KOPT-K1 (cell line): Measurements from ENCODE around the gene SGSH.

Experiments
- H3K27ac ChIP-seq: fragments of 200-600 bp; sonication (generic); 2 replicates; pipeline ENCODE4 v1.5.1; 2016; ENCODE audit warnings: antibody characterized with exemption, mild to moderate bottlenecking, low read depth, low read length; ENCODE audit not compliant: poor library complexity, severe bottlenecking
- H3K36me3 ChIP-seq: fragments of 200-600 bp; sonication (generic); 2 replicates; pipeline ENCODE4 v1.5.1; 2017; ENCODE audit warnings: antibody characterized with exemption, mild to moderate bottlenecking, low read length, moderate library complexity; ENCODE audit not compliant: insufficient read depth
- H3K9me3 ChIP-seq: fragments of 200-600 bp; sonication (generic); 2 replicates; pipeline ENCODE4 v1.5.1; 2017; ENCODE audit warnings: antibody characterized with exemption, low read length, mild to moderate bottlenecking; ENCODE audit not compliant: insufficient read depth, poor library complexity, severe bottlenecking

The SGSH gene

DNA sequence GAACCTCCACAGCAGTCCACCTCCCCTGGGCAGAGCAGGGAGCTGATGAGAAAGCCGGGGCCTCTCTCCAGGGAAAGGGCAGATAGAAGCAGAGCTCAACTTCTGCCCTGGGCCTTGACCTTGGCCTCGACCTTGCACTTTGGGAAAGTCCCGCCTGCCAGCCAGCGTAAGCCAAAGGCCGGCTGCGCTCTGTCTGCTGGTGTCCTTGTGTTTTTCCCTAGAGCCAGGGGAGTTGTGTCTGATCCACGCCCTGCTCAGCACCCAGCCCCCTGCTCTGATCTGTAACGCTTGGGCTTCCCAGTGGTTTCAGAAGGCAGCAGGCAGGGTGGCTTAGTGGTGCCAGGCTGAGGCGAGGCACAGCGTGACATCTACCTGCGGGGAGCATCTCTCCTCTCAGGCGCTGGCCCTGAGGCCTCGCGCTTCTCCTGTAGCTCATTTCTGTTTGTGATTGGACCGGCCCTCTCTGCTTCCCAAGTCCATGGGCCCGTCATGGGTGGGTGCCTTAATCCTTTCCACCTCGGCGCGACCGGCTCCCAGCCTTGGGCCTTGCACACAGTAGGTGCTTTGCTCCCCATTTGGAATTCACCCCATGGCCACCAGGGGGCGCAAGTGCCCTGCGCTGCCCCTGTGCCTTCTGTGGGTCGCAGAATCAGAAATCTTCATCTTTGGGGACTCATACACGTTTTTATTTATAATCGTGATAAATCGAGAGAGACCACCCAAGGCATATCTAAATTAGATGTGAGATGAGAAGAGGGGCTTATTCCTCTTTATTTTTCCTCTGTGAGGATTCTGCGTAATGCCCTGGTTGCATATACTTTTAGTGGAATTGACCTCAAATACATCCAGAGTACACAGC, 24.2 kb downstream of the SGSH start:
- no peak overlapping the region for H3K27ac ChIP-seq
- H3K36me3 ChIP-seq = no peaks in the 10 kb centered on the region
- H3K9me3 ChIP-seq = no peaks in the 10 kb centered on the region

DNA sequence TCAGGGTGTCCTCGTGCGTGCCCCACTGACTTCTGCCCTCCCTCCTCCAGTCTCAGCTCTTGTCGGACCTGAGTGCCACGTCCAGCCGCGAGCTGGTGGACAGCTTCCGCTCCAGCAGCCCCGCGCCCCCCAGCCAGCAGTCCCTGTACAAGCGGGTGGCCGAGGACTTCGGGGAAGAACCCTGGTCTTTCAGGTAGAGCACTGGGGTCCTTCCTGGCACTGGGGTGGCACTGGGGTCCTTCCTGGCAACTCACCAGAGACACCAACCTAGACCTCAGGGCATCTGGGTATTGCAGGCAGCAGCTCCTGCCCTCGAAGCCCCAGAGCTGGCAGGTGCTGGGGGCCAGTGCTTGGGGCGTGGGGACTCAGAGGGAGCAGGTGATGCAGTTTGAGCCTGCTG, 25.0 kb downstream of the SGSH start:
- no peaks in the 10 kb centered on the region for H3K9me3 ChIP-seq
- H3K27ac ChIP-seq = no peak overlapping the region
- no peaks in the 10 kb centered on the region for H3K36me3 ChIP-seq

DNA sequence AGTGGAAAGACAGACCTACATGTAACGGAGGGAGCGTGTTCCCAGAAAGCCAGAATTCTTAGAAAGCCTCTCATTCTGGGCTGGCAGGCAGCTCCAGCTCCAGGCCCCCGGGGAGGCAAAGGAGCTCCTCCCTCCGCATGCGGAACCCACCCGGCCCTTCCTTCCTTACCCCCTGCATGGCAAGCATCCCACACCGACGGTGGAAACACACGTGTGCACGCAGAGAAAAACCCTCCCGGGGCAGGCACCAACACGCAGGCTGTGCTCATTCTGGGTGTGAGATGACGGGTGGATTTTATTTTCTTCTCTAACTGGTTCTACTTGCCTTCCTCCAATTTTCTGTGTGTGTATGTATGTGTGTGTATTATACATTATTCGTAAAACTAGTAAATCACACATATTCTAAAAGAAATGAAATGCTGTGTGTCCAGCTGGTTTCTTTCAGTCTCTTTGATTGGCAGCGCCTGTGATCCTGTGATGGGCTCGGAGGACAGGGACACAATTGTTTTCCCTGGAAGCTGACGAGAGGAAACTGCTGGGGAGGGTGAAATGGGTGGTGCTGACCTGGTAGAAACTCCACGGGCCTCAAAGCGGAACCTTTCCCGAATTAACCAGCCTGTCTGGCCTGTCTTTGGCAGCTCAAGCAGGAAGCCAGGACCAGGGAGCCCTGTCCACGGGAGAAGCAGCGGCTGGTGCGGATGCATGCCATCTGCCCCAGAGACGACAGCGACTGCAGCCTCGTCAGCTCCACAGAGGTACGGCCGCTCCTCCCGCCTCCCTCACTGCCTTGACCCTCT, 28.1 kb downstream of the SGSH start:
- Histone ChIP-seq H3K36me3 (no peaks in the 10 kb centered on the region), H3K9me3 (no peaks in the 10 kb centered on the region), H3K27ac (no peak overlapping the region)

DNA sequence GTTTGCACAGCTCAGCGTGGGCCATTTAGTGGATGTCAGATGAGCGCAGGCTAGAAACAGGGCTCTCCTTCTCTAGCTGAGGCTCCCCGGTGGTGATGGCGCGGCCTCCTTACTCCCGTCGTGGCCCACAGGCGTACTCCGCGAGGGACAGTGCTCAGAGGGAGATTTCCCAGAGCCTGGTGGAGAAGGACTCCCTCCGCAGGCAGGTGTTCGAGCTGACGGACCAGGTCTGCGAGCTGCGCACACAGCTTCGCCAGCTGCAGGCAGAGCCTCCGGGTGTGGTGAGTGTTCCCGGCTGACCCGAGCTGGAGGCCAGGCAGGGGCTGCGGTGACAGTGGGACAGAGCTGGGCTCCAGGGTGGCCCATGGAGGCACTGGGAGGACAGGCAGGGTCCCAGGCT, 28.9 kb downstream of the SGSH start:
- Histone ChIP-seq H3K9me3 (no peaks in the 10 kb centered on the region), H3K27ac (no peak overlapping the region), H3K36me3 (no peaks in the 10 kb centered on the region)

DNA sequence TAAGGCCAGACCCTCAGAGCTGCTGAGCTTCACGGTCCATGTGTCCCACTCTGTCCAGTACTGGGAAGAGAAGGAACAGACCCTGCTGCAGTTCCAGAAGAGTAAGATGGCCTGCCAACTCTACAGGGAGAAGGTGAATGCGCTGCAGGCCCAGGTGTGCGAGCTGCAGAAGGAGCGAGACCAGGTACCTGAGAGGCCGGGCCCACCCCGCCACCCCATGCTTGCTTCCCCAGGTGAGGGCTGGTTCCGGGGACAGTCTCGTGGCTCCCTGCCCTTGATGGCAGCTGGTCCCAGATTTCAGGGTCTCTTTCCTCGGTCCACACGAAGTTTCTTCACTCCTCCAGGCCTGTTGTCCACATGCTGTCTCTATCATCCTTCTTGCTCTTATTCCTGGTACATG, 29.4 kb downstream of the SGSH start:
- no peaks in the 10 kb centered on the region for H3K9me3 ChIP-seq
- no peaks in the 10 kb centered on the region for H3K36me3 ChIP-seq
- H3K27ac ChIP-seq = no peak overlapping the region

DNA sequence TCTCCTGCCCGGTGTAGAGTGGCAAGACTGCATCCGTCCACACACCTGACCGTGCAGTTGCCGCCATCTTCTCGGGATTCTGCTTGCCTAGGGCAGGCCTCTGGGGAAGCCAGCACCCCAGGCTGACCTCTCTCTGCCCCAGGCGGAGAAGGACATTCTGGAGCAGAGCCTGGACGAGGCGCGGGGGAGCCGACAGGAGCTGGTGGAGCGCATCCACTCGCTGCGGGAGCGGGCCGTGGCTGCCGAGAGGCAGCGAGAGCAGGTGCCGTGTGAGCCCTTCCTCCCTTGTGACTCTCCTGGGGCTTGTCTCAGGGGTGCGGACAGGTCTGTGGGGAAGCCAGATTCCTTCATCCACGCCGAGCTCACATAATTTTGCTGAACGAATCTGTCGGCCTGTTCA, 30.5 kb downstream of the SGSH start:
- no peaks in the 10 kb centered on the region for H3K9me3 ChIP-seq
- H3K27ac ChIP-seq = no peak overlapping the region
- H3K36me3 ChIP-seq = no peaks in the 10 kb centered on the region

DNA sequence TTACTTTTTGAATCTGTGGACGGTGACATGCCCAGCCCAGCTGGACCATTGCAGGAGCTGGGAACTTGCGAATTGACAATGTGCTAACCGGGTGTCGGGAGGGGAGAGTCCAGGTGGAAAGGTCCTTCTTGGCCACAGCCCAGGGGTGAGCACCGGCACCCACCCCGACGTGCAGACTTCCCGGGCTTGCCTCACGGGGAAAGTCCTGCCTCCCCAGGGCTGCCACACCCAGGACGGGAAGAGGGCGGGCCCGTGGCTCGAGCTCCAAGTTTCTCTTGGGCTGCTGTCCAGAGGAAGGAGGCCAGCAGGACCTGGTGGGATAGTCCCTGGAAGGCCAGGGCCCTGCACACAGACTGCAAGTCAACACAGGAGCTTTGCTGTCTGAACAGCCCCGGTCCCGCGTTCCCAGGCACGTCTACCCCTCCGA, 32.6 kb downstream of the SGSH start:
- Histone ChIP-seq H3K27ac (no peak overlapping the region), H3K36me3 (no peaks in the 10 kb centered on the region)

DNA sequence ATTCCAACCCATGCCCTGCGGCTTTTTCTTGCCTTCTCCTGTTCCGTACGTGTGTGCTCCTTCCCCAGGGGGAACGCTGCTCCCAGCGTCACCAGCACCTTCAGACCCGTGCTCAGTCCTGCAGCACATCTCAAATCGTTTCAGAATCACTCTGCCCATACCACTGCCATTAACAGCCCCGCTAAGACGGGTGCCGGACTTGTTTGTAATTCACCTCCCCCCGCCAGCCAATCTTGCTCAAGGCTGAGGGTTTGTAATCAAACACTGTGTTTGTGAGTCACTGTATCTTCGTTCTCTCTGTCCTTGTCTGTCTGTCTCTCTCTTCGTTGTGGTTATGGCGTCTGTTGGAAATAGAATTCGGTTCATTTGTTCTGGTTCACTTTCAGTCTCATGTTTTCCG, 33.0 kb downstream of the SGSH start:
- Histone ChIP-seq H3K27ac (no peak overlapping the region), H3K9me3 (no peaks in the 10 kb centered on the region), H3K36me3 (no peaks in the 10 kb centered on the region)

More for the DNA sequence above, 32.6 kb downstream of the SGSH start:
- no peaks in the 10 kb centered on the region for H3K9me3 ChIP-seq

DNA sequence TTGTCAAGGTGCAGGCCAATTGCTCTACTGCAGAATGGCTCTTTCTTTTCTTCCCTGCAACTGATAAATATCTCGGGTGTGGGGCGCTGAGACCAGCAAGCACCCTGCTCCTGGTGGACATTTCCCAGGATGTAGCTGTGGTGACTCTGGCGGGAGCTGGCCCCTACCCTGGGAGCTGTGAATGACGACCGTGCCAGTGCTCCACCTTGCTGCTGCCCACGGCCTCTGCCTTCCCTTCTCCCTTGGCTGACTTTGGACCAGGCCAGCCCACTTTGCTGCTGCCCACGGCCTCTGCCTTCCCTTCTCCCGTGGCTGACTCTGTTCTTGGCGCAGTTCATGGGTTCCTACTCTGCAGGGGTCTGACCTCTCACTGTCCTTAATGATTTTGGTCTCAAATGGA, 34.2 kb downstream of the SGSH start:
- Histone ChIP-seq H3K36me3 (no peaks in the 10 kb centered on the region), H3K27ac (no peak overlapping the region)

DNA sequence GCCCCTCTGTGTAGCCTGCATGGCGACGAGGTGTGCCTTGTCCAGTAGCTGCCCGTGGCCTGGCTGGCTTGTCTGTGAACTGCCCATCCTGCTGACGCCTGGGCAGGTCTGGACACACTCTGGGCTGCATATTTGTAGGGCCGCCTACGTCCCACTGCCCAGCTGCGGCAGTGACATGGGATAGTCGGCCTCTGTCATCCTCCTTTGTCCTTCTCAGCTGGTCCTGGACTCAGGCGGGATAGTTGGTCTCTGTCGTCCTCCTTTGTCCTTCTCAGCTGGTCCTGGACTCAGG, 35.8 kb downstream of the SGSH start:
- H3K36me3 ChIP-seq = no peaks in the 10 kb centered on the region
- no peaks in the 10 kb centered on the region for H3K9me3 ChIP-seq
- no peak overlapping the region for H3K27ac ChIP-seq

More for the DNA sequence above, 34.2 kb downstream of the SGSH start:
- no peaks in the 10 kb centered on the region for H3K9me3 ChIP-seq

DNA sequence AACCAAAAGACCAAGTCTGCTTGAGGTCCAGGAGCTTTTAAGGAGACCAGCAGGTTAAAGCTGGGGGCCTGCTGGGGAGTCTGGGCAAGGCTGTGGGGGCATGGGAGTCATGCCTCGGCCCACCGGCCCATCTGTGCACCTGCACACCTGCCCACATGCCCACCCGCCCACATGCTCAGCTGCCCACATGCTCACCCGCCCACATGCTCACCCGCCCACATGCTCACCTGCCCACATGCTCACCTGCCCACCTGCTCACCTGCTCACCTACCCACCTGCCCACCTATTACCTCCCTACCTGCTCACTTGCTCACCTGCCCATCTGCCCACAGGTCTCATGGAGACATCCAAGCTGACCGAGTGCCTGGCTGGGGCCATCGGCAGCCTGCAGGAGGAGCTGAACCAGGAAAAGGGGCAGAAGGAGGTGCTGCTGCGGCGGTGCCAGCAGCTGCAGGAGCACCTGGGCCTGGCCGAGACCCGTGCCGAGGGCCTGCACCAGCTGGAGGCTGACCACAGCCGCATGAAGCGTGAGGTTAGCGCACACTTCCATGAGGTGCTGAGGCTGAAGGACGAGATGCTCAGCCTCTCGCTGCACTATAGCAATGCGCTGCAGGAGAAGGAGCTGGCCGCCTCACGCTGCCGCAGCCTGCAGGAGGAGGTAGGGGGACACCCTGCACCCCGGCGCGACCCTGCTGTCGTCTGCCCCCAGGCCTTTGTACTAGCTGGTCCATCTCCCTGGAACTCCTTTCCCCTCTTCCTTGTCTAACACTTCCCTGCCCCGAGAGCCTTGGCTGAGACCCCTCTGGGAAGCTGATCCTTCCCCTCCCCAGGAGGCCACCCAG, 36.3 kb downstream of the SGSH start:
- no peaks in the 10 kb centered on the region for H3K36me3 ChIP-seq
- H3K9me3 ChIP-seq = no peaks in the 10 kb centered on the region
- no peak overlapping the region for H3K27ac ChIP-seq

DNA sequence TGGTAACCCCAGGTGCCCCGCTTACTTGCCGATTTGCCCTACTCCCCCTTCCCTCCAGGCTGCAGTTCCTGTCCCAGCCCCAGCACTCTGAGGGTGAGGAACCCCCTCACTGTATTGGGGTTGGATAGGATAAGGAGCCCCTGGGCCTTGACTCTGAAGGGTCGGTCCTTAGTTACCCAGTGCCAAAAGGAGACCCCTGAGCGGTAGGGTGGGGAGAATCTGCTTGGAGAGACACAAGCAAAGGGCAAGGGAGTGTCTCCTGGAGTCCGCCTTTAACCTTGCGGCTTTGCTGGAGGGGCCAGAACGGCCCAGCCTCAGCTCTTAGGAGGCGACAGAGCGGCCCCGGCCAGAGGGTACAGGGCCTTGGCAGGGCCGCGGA, 37.3 kb downstream of the SGSH start:
- H3K9me3 ChIP-seq = no peaks in the 10 kb centered on the region
- H3K36me3 ChIP-seq = no peaks in the 10 kb centered on the region
- no peak overlapping the region for H3K27ac ChIP-seq

DNA sequence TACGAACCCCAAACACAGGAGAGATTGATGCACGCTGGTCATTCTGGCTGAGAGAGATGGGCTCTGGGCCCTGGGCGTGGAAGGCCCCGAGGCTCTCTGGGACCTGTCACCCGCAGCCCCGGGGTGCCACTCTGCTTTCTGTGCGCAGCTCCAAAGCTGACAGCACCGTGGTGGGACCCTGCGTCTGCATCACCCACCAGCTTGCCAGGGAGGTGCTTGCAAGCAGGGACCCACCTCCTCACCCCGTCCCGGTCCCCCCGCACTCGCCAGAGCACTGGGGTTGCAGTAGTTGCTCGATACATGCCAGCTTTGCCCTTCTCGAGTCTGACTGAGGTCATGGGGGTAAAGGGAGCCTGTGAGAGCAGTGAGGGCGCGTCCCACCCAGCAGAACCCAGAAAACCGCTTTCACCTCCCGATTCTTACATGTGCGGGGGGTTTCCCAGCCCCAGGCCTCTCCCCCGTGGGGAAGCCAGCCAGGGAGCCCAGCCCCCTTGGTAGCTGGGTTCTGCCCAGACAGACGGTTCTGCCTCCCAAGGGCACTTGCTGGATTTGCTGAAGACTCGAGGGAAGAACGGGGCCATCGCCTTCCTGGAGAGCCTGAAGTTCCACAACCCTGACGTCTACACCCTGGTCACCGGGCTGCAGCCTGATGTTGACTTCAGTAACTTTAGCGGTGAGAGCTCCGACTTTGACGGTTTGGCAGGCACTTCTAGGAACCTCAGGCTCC, 37.9 kb downstream of the SGSH start:
- no peaks in the 10 kb centered on the region for H3K9me3 ChIP-seq
- H3K27ac ChIP-seq = no peak overlapping the region

DNA sequence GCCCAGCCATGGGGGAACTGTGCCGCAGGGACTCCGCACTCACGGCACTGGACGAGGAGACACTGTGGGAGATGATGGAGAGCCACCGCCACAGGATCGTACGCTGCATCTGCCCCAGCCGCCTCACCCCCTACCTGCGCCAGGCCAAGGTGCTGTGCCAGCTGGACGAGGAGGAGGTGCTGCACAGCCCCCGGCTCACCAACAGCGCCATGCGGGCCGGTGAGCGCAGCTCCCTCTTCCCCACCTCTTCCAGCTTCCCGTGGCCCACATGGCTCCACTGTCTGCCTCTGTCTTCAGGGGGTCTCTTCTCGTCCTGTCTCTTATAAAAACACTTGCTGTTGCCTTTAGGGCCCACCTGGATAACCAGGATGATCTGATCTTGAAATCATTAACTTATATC, 38.7 kb downstream of the SGSH start:
- Histone ChIP-seq H3K9me3 (no peaks in the 10 kb centered on the region), H3K36me3 (no peaks in the 10 kb centered on the region)

More for the DNA sequence above, 37.9 kb downstream of the SGSH start:
- H3K36me3 ChIP-seq = no peaks in the 10 kb centered on the region

DNA sequence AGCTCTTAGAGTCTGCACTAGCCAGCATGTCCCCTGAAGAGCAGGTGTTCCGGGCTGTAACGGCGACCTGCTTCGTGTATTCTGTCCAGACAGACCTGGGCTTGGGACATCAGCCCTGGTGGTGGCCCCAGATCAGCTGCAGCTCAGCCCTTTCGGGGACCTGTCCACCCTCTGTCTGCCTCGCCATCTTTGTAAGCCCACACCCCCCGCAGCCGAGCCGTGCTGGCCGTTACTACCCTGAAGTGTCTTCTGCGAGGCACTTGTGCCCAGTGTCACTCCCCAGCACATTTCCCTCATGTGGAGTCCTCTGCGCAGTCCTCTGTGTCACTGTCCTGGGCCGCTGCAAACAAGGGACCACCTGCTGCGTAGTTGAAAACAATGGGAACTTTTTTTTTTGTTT, 39.9 kb downstream of the SGSH start:
- H3K9me3 ChIP-seq = no peaks in the 10 kb centered on the region

More for the DNA sequence above, 38.7 kb downstream of the SGSH start:
- H3K27ac ChIP-seq = no peak overlapping the region

More for the DNA sequence above, 39.9 kb downstream of the SGSH start:
- Histone ChIP-seq H3K27ac (no peak overlapping the region), H3K36me3 (no peaks in the 10 kb centered on the region)
